Transverse colon (tissue), 4 donors: ENCODE data around the gene LGALS16. TPM values are rescaled to one million over a fixed set of nuclear protein-coding genes. Genes with fewer than 3 reads are reported as not detected.

Experiments used
- small RNA-seq, 4 donors: library from RNA; depleted of rRNA; stranded (forward); fragments of <200 nt; gene quantifications; one replicate each; pipeline ENCODE3, GENCODE V24; 2016
- total RNA-seq, 4 donors: library from RNA; depleted of rRNA; stranded (reverse); fragments of >200 nt; gene quantifications; one replicate each; pipeline ENCODE4 v1.1.0, GENCODE V29; 2016

The LGALS16 gene
- total RNA-seq, 4 donors from 2014 or later, result not detected

Small RNAs within 50 kb of the gene (small RNA-seq; reads per million reads assigned to genes)
- gene AC005176.2 (0 reads per million in 4 donors), gene RPS29P27 (0 reads per million in 4 donors), gene RPS29P30 (0 reads per million in 4 donors)

Other genes with a start within 250 kb of the LGALS16 start
- 100 to 1,000 TPM; 280 to 924 (median 309) TPM for gene ZFP36, start 249.1 kb upstream of the LGALS16 start, total RNA-seq
- 10 to 100 TPM in 2 of 4 donors, 1 to 10 TPM in 2; 6.1 to 27.7 (median 11.9) TPM for gene PLEKHG2, start 243.2 kb upstream of the LGALS16 start, total RNA-seq
- 1,000 to 10,000 TPM in 3 of 4 donors, 100 to 1,000 TPM in 1; 718 to 1,665 (median 1,335) TPM for gene RPS16, start 220.0 kb upstream of the LGALS16 start, total RNA-seq
- 100 to 1,000 TPM in 3 of 4 donors, 10 to 100 TPM in 1; 97.1 to 161 (median 125) TPM for gene SUPT5H, start 210.3 kb upstream of the LGALS16 start, total RNA-seq
- gene TIMM50, start 175.1 kb upstream of the LGALS16 start, total RNA-seq, result 10 to 100 TPM; 21.7 to 54.0 (median 33.5) TPM
- not detected for gene DLL3, start 157.0 kb upstream of the LGALS16 start, total RNA-seq
- not detected for gene SELENOV, start 140.8 kb upstream of the LGALS16 start, total RNA-seq
- 1 to 10 TPM in 3 of 4 donors, under 1 TPM in 1; 1.00 to 1.5 (median 1.3) TPM for gene EID2B, start 123.1 kb upstream of the LGALS16 start, total RNA-seq
- gene EID2, start 115.8 kb upstream of the LGALS16 start, total RNA-seq, result 1 to 10 TPM; 7.5 to 10.0 (median 8.1) TPM
- gene LGALS13, start 53.4 kb upstream of the LGALS16 start, total RNA-seq, result not detected
- not detected for gene LGALS14, start 48.6 kb downstream of the LGALS16 start, total RNA-seq
- not detected for gene CLC, start 82.1 kb downstream of the LGALS16 start, total RNA-seq
- gene LEUTX, start 122.9 kb downstream of the LGALS16 start, total RNA-seq, result not detected
- 10 to 100 TPM; 13.3 to 16.1 (median 15.1) TPM for gene DYRK1B, start 178.2 kb downstream of the LGALS16 start, total RNA-seq
- gene FBL, start 190.5 kb downstream of the LGALS16 start, total RNA-seq, result 100 to 1,000 TPM in 1 of 4 donors, 10 to 100 TPM in 3; 20.6 to 107 (median 62.6) TPM